IPS-18c (cell line): Measurements from ENCODE around the gene SLC25A19.
"Not testable (repeated sequence)": the region's sequence is repeated elsewhere in the genome, so short reads cannot be mapped to it uniquely, and the experiment has no call there.

Experiments used
- H3K4me3 ChIP-seq: 2 replicates; pipeline ENCODE4 v1.7.0; 2013; ENCODE audit warnings: low read depth, mild to moderate bottlenecking, low read length, moderate library complexity; ENCODE audit not compliant: insufficient read depth
- H3K9me3 ChIP-seq: one replicate; pipeline ENCODE4 v1.6.1; 2013; ENCODE audit warnings: mild to moderate bottlenecking, low read length, moderate library complexity; ENCODE audit not compliant: control insufficient read depth, insufficient read depth

The SLC25A19 gene

DNA sequence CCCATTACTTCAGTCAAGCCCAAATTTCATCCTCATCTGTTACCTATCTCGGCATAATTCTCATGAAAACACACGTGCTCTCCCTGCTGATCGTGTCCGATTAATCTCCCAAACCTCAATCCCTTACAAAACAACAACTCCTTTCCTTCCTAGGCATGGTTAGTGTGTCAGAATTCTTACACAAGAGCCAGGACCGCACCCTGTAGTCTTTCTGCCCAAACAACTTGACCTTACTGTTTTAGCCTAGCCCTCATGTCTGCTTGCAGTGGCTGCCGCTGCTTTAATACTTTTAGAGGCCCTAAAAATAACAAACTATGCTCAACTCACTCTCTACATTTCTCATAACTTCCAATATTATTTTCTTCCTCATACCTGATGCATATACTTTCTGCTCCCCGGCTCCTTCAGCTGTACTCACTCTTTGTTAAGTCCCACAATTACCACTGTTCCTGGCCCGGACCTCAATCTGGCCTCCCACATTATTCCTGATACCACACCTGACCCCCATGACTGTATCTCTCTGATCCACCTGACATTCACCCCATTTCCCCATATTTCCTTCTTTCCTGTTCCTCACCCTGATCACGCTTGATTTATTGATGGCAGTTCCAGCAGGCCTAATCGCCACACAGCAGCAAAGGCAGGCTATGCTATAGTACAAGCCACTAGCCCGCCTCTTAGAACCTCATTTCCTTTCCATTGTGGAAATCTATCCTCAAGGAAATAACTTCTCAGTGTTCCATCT is 33.1 kb downstream of the SLC25A19 start:
- not testable (repeated sequence) for H3K9me3 ChIP-seq, H3K4me3 ChIP-seq

DNA sequence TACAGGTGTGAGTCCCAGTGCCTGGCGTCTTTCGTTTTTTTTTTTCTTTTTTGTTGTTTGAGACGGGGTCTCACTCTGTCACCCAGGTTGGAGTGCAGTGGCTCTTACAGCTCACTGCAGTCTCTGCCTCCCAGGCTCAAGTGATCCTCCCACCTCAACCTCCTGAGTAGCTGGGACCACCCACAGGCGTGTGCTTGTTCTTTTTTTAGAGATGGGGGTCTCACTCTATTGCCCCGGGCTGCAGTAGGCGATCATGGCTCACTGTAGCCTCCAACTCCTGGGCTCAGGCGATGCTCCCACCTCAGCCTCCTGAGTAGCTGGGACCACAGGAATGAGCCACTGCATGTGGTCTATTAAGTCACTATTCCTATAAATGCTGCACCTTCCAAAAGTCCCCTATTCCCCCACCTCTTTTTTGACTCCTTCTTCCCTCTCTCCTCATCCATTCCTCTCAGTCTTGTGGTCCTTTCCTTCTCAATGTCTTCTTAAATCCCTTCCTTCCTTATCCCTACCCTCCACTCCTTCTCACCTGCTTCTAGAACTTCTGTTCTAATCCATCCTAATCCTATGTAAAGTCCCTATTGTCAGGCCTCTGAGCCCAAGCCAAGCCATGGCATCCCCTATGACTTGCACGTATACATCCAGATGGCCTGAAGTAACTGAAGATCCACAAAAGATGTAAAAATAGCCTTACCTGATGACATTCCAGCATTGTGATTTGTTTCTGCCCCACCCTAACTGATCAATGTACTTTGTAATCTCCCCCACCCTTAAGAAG is 37.0 kb downstream of the SLC25A19 start:
- Histone ChIP-seq H3K9me3 (no peaks in the 10 kb centered on the region), H3K4me3 (no peak overlapping the region)

- H3K4me3 ChIP-seq, result no peak overlapping the region
These were observed 39.2 kb downstream of the SLC25A19 start for GRCh38 chr17:75250009-75250471.

DNA sequence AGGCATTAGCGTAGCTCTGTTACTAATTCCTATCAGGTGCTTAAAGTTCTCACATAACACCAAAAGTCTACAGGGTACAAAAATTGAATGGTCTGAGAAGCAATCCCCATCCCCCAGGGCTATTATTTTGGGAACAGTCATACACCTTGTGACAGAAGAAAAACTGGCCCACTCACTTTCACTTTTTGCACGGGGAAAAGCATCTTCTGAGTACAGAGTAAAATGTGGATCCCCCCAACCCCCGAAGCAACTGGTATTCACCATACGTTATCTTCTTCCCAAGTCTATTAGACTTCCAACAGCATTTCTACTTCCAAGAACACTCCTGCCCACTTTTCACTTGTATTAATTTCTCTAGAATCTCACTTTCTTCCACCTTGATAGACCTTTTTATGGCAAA is 39.7 kb downstream of the SLC25A19 start:
- no peaks in the 10 kb centered on the region for H3K9me3 ChIP-seq
- no peak overlapping the region for H3K4me3 ChIP-seq

More at GRCh38 chr17:75250009-75250471, 39.2 kb downstream of the SLC25A19 start:
- no peaks in the 10 kb centered on the region for H3K9me3 ChIP-seq

DNA sequence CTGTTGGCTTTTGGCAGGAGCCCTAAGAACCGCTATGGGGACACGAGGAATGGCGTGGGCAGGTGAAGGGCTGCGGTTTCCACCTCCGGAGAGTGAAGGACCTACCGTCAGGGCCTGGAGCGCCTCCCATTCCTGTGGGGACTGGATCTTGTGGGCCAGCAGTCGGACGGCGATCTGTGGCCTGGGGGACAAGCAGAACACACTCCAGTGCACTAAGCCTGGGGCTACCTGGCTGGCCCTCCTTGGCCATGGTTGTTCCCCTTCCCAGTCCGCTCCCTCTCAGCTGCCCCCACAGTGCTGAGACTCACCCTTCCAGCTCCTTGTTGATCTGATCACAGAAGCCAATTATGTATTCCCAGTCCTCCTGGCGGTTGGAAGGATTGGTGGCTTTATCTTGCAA is 42.8 kb downstream of the SLC25A19 start:
- Histone ChIP-seq H3K9me3 (no peaks in the 10 kb centered on the region), H3K4me3 (no peak overlapping the region)

DNA sequence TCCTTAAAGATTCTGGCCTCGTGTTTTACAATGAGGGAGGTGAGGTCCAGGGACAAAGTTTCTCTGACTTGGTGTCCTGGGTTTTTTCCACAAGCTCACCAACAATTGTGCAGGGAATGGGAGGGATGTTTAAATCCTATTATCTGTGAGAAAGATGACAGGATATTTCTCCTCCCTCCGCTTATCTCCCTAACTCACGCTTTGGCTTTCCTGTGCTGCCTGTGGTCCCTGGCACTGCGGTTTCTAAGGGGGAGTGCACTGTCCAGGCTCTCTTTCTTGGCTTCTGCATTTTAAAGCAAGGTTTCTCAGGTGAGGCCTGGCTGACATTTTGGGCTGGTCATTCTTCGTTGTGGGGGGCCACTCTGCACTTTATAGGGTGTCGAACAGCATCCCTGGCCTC is 44.2 kb downstream of the SLC25A19 start:
- no peak overlapping the region for H3K4me3 ChIP-seq
- no peaks in the 10 kb centered on the region for H3K9me3 ChIP-seq

DNA sequence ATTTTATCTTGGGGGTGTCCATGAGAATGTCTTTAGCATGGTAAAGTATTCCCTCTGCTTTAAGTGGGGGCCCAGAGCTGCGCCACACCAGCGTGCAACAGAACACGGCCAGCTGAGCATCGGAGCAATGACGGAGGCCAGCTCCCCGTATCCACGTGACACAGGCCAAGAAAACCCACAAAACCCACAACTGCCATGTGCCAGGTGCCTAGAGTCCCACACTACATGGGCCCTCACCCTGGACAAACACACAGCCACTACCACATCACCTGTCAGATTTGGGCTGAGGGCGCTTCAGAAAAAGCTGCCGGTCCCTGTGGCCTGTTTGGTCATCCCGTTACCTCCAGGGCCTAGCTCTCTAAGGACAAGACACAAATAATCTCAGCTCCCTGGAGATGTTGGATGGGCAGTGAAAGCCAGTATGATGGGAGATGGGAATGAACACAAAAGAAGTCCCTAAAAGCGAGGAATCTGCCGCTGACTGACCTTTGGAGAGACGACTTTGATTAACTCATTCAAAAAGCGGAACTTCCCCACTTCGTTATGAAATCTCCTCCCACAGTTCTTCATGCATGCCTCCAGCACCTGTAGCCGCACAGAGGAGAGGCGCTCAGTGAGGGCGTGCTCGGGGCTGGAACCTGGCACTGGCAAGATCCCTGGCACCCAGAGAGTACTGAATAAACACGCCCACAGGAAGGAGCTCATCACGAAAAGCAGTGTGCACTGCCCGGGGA is 44.9 kb downstream of the SLC25A19 start:
- Histone ChIP-seq H3K9me3 (no peaks in the 10 kb centered on the region), H3K4me3 (no peak overlapping the region)

- Histone ChIP-seq H3K9me3 (no peaks in the 10 kb centered on the region), H3K4me3 (no peak overlapping the region)
These were observed 46.7 kb downstream of the SLC25A19 start for GRCh38 chr17:75242461-75243042.

DNA sequence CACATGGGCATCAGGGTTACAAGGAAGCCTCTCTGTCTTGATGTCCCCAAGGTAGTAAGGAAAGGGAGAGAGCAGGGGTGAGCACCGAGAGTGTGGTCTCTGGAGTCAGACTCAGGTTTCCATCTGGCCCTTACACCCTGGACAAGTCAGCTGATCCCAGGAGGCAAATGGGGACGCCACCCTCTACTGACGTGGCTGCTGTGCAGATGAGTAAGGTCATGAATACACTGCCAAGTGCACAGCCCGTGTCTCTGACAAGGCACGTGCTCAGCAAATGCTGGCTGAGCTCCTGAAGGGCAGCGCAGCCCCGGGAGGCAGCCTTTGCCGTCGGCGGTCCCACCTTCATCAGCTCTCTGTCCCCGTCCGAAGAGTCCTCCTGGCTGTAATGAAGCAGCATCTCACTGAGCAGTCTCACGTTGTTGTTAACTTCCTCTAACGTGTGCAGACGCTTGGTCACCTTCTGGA is 47.2 kb downstream of the SLC25A19 start:
- H3K4me3 ChIP-seq, result no peak overlapping the region
- no peaks in the 10 kb centered on the region for H3K9me3 ChIP-seq

GRCh38 chr17:75241502-75241901 is 47.7 kb downstream of the SLC25A19 start:
- Histone ChIP-seq H3K9me3 (no peaks in the 10 kb centered on the region), H3K4me3 (no peak overlapping the region)

- H3K4me3 ChIP-seq, result no peak overlapping the region
- H3K9me3 ChIP-seq, result no peaks in the 10 kb centered on the region
These were observed 48.1 kb downstream of the SLC25A19 start for GRCh38 chr17:75241143-75241430.

DNA sequence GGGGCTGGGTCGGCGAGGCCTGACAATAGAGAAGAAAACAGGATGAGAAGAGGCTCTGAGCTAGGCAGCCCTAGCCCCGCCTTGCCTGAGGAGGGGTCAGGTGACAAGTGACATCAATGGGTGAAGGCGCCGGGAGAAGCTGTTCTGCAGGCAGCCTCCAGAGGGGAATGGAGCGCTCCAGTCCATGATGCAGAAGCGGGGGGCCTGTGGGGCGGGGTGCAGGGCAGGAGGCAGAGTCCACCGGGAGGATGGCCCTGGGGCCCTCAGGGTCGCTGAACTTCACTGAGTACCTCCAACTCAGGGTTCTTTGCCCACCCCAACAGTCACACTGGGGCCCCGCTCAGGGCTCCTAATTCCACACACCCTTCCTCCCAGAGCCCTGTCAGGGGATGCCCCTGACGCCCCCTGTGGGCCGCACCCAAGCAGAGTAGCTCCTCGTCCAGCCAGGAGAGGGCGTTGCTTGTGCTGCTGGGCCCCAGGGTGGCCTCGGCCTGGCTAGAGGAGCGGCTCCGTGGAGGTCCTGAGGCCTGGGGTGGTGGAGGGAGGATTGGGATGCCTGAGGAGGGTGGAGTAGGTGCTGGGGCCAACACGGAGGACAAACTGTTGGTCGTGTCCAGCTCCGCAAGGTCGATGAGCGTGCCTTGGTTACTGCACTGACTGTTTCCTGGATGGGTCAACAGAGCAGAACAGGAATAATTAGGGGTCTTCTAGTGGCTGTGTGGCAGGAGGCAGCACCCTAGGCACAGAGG is 48.7 kb downstream of the SLC25A19 start:
- H3K4me3 ChIP-seq, result no peak overlapping the region
- H3K9me3 ChIP-seq, result no peaks in the 10 kb centered on the region

DNA sequence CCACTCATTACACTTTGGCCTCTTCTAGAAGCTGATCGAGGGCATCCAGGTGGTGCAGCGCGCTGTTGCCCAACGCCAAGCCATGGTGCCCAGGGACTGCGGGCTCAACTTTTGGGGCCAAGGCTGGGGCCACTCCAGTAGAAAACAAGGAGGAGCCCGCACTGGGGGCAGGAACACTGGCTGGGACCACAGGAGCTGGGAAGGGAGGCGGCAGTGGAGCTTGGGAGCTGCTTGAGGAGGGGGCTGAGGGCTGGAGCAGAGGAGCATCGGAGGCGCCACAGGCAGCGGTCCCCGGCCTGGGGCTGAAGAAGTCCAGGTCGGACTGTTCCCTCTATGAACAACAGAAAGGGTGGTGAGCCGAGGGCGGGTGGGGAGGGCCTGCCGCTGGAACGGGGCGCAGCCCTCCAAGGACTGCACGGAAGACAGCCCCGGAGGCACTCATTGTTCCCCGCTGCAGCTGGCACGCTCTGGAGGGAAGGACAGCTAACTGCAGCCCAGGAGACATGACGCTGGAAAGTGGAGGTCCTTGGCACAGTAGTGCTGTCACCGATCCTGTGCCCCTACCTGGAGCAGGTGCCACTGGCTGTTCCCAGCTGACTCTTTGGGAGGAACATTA is 49.3 kb downstream of the SLC25A19 start:
- no peaks in the 10 kb centered on the region for H3K9me3 ChIP-seq

DNA sequence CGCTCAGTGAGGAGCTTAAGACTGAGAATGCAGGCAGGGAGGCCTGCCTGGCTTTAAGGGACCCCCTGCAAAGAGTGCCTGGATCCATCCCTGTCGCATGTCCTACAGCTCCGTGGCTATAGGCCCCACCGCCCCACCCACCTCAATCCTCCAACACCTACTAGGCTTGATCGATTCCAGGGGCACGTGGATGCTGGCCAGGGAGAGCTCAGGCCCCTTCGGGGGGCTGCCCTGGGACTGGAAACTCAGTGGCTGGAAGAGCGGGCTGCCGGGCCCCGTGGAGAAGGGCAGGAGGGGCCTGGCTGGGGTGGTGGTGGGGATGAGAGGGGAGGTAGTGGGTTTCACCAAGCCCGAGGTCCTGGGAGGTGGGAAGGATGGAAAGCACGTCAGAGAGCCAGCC is 50.0 kb downstream of the SLC25A19 start:
- no peaks in the 10 kb centered on the region for H3K9me3 ChIP-seq
- no peak overlapping the region for H3K4me3 ChIP-seq

More for the DNA sequence above, 49.3 kb downstream of the SLC25A19 start:
- H3K4me3 ChIP-seq, result no peak overlapping the region

DNA sequence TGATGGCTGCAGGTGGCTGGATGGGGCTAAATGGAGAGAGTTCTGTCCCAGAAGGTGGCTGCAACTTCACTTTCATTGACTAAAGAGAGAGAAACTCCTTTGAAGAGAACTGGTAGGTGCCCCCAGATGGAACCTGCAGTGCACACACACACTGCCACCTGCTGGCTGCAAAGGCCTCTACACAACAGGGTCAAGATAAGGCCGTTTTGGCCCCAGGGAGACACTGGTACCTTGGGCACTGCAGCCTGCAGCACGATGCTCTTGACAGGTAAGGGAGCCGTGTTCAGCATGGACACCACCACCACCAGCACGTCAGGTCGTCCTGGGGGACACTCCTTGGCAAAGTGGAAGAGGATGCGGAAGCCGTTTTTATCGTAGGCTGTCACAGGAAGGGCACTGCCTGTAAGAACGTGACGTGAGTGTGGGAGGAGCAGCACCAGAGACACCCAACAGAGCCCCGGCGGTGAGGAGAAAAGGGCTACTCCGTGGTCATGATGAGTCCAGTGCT is 50.5 kb downstream of the SLC25A19 start:
- no peak overlapping the region for H3K4me3 ChIP-seq

GRCh38 chr17:75238020-75238580 is 51.1 kb downstream of the SLC25A19 start:
- H3K9me3 ChIP-seq, result no peaks in the 10 kb centered on the region
- no peak overlapping the region for H3K4me3 ChIP-seq

More for the DNA sequence above, 50.5 kb downstream of the SLC25A19 start:
- H3K9me3 ChIP-seq, result no peaks in the 10 kb centered on the region
